Endodermal cell (in vitro differentiated cells): ENCODE data around the gene ACTRT2. TPM values are rescaled to one million over a fixed set of nuclear protein-coding genes. Genes with fewer than 3 reads are reported as not detected.
A peak's percentile ranks its signal among the peaks of the same experiment; 100 is the strongest.

ENCODE experiments used
- DNase-seq: peaks from one replicate; pipeline ENCODE4 v3.0.0-alpha.2; 2017
- H3K27ac ChIP-seq: 2 replicates; pipeline ENCODE4 v1.5.1; 2013; ENCODE audit warnings: mild to moderate bottlenecking, low read depth, low read length, moderate library complexity
- H3K27me3 ChIP-seq: 2 replicates; pipeline ENCODE4 v1.6.1; 2013; ENCODE audit warnings: mild to moderate bottlenecking, low read length, moderate library complexity; ENCODE audit not compliant: insufficient read depth, control insufficient read depth, poor library complexity, severe bottlenecking
- H3K36me3 ChIP-seq: 2 replicates; pipeline ENCODE4 v1.7.0; 2013; ENCODE audit warnings: mild to moderate bottlenecking, low read length, moderate library complexity; ENCODE audit not compliant: control insufficient read depth, insufficient read depth
- H3K4me1 ChIP-seq: one replicate; pipeline ENCODE4 v1.7.0; 2013; ENCODE audit warnings: low read length; ENCODE audit not compliant: control insufficient read depth, insufficient read depth
- H3K4me3 ChIP-seq: 2 replicates; pipeline ENCODE4 v1.5.1; 2013; ENCODE audit warnings: mild to moderate bottlenecking, low read length, moderate library complexity
- H3K9ac ChIP-seq: 2 replicates; pipeline ENCODE4 v1.6.1; 2013; ENCODE audit warnings: mild to moderate bottlenecking, low read length, moderate library complexity; ENCODE audit not compliant: poor library complexity, severe bottlenecking; ENCODE audit errors: extremely low read depth
- H3K9me3 ChIP-seq: 2 replicates; pipeline ENCODE4 v1.6.1; 2013; ENCODE audit warnings: mild to moderate bottlenecking, low read length, moderate library complexity; ENCODE audit not compliant: control insufficient read depth
- H3K27ac Mint-ChIP-seq: 2 replicates; pipeline ENCODE4 v1.8.0; 2020; ENCODE audit warnings: mixed read lengths
- H3K27me3 Mint-ChIP-seq: 2 replicates; pipeline ENCODE4 v1.8.0; 2021; ENCODE audit warnings: mild to moderate bottlenecking, mixed read lengths; ENCODE audit not compliant: insufficient read depth
- H3K36me3 Mint-ChIP-seq: 2 replicates; pipeline ENCODE4 v1.8.0; 2020; ENCODE audit warnings: low read depth, mixed read lengths
- H3K4me1 Mint-ChIP-seq: 2 replicates; pipeline ENCODE4 v1.8.0; 2020; ENCODE audit warnings: mixed read lengths
- H3K4me3 Mint-ChIP-seq: 2 replicates; pipeline ENCODE4 v1.8.0; 2020; ENCODE audit warnings: mild to moderate bottlenecking, moderate library complexity, mixed read lengths
- H3K9me3 Mint-ChIP-seq: 2 replicates; pipeline ENCODE4 v1.8.0; 2020; ENCODE audit warnings: mild to moderate bottlenecking, mixed read lengths
- WGBS, 2 experiments: methylation state at CpG; one replicate each; pipeline versions ENCODE4 v1.1.5 to v1.1.7; 2013; ENCODE audit warnings: missing lambda C conversion rate in 2 of 2, mixed read lengths in 1 of 2; ENCODE audit not compliant: insufficient coverage in 1 of 2, insufficient read length in 1 of 2; 5-methylcytosine and 5-hydroxymethylcytosine counted together
- total RNA-seq, 2 donors: library from RNA; stranded (reverse); fragmentation: NEBNext Ultra II Directional in 1 of 2; extraction: Animal tissue kit (Norgen Biotek cat#: 25700) in 1 of 2; gene quantifications; 2 replicates in 1 of 2; 3 replicates in 1 of 2; pipeline ENCODE4 v1.2.1, GENCODE V29; 2021
- TF ChIP-seq, protein P1 (sequence below): fragments of 200-600 bp; sonication (generic); conservative IDR thresholded peaks from 2 replicates; pipeline ENCODE4 v1.5.0; 2021; ENCODE audit warnings: antibody characterized with exemption, mild to moderate bottlenecking

The ACTRT2 gene
- total RNA-seq, 2 donors from 2014 or later, result not detected

DNA sequence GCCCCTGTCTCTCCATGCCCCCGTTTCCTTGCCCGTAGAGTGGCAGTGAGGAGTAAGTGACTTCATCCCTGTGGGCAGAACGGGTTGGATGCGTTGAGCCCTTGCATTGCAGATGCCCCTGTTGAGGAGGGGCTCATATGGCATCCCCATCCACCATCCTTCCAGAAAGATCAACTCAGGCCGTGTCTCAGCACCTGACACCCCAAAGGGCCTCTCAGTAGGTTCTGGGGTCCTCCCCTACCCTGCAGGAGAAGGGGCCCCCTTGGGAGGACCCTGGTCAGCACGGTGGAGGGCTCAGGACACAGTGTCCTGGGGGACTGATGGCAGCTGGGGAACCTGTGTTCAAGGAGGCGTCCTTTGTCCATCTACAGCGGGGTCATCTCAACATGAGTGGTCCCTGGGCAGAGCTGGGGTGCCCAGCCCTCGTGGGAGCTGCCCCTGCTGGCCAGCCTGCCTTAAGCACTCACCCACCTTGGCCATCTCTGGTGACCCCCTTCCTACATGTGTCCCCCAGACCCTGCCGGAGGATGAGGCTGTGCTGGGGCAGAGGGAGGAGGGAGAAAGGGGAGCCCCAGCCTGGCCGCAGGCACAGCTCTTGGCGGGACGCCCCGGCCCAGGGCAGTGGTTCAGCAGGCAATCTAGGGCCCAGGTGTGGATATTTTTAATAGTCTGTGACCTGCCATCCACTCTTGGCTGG is 48.2 kb upstream of the ACTRT2 start:
- Mint-ChIP-seq H3K27me3 (no peaks in the 10 kb centered on the region), H3K9me3 (peaks cover 78% of the 10 kb centered on the region), H3K36me3 (peaks cover 3% of the 10 kb centered on the region), H3K27ac (no peak overlapping the region), H3K4me3 (no peak overlapping the region), H3K4me1 (no peaks in the 10 kb centered on the region)
- Histone ChIP-seq H3K27ac (no peak overlapping the region), H3K27me3 (no peaks in the 10 kb centered on the region), H3K9ac (no peak overlapping the region), H3K9me3 (peaks cover 7% of the 10 kb centered on the region), H3K4me1 (no peaks in the 10 kb centered on the region), H3K4me3 (no peak overlapping the region), H3K36me3 (no peaks in the 10 kb centered on the region)
- peak; percentile 18 for DNase-seq
- TF ChIP-seq, protein P1, sequence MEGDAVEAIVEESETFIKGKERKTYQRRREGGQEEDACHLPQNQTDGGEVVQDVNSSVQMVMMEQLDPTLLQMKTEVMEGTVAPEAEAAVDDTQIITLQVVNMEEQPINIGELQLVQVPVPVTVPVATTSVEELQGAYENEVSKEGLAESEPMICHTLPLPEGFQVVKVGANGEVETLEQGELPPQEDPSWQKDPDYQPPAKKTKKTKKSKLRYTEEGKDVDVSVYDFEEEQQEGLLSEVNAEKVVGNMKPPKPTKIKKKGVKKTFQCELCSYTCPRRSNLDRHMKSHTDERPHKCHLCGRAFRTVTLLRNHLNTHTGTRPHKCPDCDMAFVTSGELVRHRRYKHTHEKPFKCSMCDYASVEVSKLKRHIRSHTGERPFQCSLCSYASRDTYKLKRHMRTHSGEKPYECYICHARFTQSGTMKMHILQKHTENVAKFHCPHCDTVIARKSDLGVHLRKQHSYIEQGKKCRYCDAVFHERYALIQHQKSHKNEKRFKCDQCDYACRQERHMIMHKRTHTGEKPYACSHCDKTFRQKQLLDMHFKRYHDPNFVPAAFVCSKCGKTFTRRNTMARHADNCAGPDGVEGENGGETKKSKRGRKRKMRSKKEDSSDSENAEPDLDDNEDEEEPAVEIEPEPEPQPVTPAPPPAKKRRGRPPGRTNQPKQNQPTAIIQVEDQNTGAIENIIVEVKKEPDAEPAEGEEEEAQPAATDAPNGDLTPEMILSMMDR, result no peak
- WGBS, 2 experiments, result 76 to 81% methylated on average over 5 to 14 of the region's 14 CpGs

DNA sequence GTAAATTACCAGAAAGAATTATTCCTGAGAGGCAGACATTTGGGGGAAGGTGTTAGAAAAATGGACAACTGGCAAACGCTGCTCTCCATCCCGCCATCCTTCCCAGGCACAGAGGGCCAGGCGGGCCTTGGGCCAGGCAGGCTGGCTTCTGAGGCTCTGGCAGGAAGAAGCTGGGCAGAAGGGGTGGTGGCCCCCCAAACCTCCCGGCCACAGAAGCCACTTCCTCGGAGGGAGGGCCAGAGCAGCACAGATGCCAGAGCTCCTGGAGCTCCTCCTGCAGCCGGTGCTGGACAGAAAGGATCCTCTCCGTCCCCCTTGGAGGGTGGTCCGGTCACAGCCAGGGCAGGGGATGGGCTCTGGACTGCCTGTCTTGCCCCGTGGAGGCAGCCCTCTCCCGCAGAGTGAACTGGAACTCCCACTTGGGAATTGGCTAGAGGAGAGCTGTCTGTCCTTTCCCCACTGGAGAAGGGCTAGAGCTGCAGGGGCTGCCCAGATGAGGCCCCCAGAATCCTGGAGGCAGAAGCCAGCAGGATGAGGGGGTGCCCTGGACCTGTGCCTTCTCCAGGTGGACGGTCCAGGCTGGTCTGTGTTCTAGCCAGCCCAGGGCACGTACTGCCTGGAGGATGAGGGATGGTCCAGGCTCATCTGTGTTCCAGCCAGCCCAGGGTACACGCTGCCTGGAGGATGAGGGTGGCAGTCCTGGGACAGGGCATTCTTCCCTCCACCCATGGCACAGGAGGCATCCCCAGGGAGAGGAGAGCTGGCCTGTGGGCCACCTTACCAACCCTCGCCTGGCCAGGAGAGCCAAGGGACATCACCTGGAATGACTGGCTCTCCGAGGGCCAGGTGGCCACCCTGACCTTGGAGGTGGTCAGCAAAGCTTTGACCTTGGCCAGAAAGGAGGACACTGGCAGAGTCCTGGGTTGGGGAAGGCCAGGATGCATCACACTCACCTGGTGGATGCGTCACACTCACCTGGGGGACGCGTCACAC is 47.4 kb upstream of the ACTRT2 start:
- peak; percentile 24 for DNase-seq
- H3K27ac Mint-ChIP-seq, result no peak overlapping the region
- Histone ChIP-seq H3K9ac (no peak overlapping the region), H3K36me3 (no peaks in the 10 kb centered on the region), H3K27ac (no peak overlapping the region), H3K27me3 (no peaks in the 10 kb centered on the region), H3K9me3 (peaks cover 7% of the 10 kb centered on the region), H3K4me1 (no peaks in the 10 kb centered on the region), H3K4me3 (no peak overlapping the region)
- H3K27me3 Mint-ChIP-seq, result no peaks in the 10 kb centered on the region
- H3K4me1 Mint-ChIP-seq, result no peaks in the 10 kb centered on the region
- WGBS, 2 experiments, result 74 to 76% methylated on average over 14 to 18 of the region's 18 CpGs
- H3K9me3 Mint-ChIP-seq, result peaks cover 75% of the 10 kb centered on the region
- H3K36me3 Mint-ChIP-seq, result peaks cover 3% of the 10 kb centered on the region
- TF ChIP-seq, protein P1, result no peak
- H3K4me3 Mint-ChIP-seq, result no peak overlapping the region

DNA sequence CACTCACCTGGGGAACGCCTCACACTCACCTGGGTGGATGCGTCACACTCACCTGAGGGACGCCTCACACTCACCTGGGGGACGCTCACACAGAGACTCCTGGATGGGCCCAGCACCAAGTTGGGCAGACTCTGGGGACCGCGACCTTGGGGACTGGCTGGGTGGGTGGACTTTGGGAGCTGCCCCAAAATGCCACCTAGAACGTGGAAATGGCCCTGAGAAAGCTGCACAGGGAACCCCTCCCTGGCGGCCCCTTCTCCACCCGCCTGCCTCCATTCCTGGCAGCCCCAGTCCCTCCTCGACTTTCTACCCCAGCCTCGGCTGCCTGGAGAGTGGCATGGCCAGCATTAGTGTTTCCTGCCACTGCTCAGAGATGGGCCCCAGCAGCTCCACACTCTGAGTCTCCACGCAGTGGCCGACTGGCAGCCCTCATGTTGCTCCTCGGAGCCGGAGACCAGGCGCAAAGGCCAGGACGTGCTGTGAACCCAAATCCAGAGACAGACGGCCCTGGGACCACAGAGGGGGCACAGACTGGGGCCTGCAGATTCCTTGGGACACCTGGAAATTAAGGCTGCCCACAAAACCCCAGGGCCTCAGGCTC is 46.5 kb upstream of the ACTRT2 start:
- no peaks in the 10 kb centered on the region for H3K4me1 ChIP-seq
- Mint-ChIP-seq H3K4me1 (no peaks in the 10 kb centered on the region), H3K36me3 (peaks cover 3% of the 10 kb centered on the region), H3K4me3 (no peak overlapping the region), H3K27ac (no peak overlapping the region), H3K27me3 (no peaks in the 10 kb centered on the region), H3K9me3 (peaks cover 74% of the 10 kb centered on the region)
- H3K27me3 ChIP-seq, result no peaks in the 10 kb centered on the region
- DNase-seq, result no peak
- no peak overlapping the region for H3K27ac ChIP-seq
- TF ChIP-seq, protein P1, result no peak
- H3K9me3 ChIP-seq, result peaks cover 7% of the 10 kb centered on the region
- H3K36me3 ChIP-seq, result no peaks in the 10 kb centered on the region
- WGBS, 2 experiments, result 77 to 79% methylated on average over 14 to 18 of the region's 18 CpGs
- no peak overlapping the region for H3K9ac ChIP-seq
- H3K4me3 ChIP-seq, result no peak overlapping the region
